Right cardiac atrium (tissue), 5 donors: ENCODE results near the gene AJAP1. TPM values are rescaled to one million over a fixed set of nuclear protein-coding genes. Genes with fewer than 3 reads are reported as not detected.
A peak's percentile ranks its signal among the peaks of the same experiment; 100 is the strongest.

Experiments
- ATAC-seq, 2 donors: fragments of 200-7000 bp; cut with Tn5 transposase; one replicate each; pipeline versions ENCODE4 v1.8.0 to v1.9.1; 2020; ENCODE audit warnings: moderate library complexity in 2 of 2, mild to moderate bottlenecking in 1 of 2
- DNase-seq, 3 donors: peaks; one replicate each; pipeline ENCODE4 v3.0.0-alpha.2; 2020
- H3K27ac ChIP-seq: one replicate; pipeline ENCODE4 v1.5.1; 2013; ENCODE audit warnings: mild to moderate bottlenecking, low read length, control low read depth, moderate library complexity
- H3K27me3 ChIP-seq: one replicate; pipeline ENCODE4 v1.6.1; 2013; ENCODE audit not compliant: control insufficient read depth, insufficient read depth
- H3K4me1 ChIP-seq: one replicate; pipeline ENCODE4 v1.6.1; 2013; ENCODE audit warnings: low read length; ENCODE audit not compliant: control insufficient read depth, insufficient read depth
- H3K4me3 ChIP-seq: one replicate; pipeline ENCODE4 v1.5.1; 2013; ENCODE audit warnings: low read length, control low read depth
- H3K9me3 ChIP-seq: one replicate; pipeline ENCODE4 v1.6.1; 2013; ENCODE audit warnings: low read length; ENCODE audit not compliant: control insufficient read depth
- WGBS: extraction: QIAGEN DNeasy Blood & Tissue Kit; methylation state at CpG from one replicate; pipeline ENCODE4 v1.1.7; 2013; 5-methylcytosine and 5-hydroxymethylcytosine counted together
- intact Hi-C, 4 donors: fragments of 100-400 bp; cut with DNase I; formaldehyde crosslinking; loops; one replicate each; pipeline versions ENCODE4 v1.11.0 to v1.14.0; 2022 to 2023
- polyA plus RNA-seq: library from polyadenylated mRNA; stranded (reverse); fragments of 200-250 nt; gene quantifications from one replicate; pipeline ENCODE4 v1.2.3, GENCODE V29; 2013
- total RNA-seq, 4 donors: library from RNA; stranded (reverse); fragmentation: NEBNext Ultra II Directional; extraction: Animal tissue kit (Norgen Biotek cat#: 25700); gene quantifications; one replicate each; pipeline ENCODE4 v1.2.1, GENCODE V29; 2021
- donor health status: healthy with polysubstance abuse.
- donor health status: DM: no; HTN: yes; CAD: no.
- donor health status: DM: no; HTN: no; CAD: no.
- donor health status: DM: no; HTN: yes; CAD: no; lungs with severe emphysema.
- donor health status: DM: yes; HTN: yes; CAD: no.

The AJAP1 gene
- total and polyA plus RNA-seq, 5 donors = 0.02 to 0.18 (median 0.06) TPM

GRCh38 chr1:4702932-4703331 is 48.5 kb downstream of the AJAP1 start:
- intact Hi-C loops = no loop called here
- Histone ChIP-seq H3K9me3 (no peaks in the 10 kb centered on the region), H3K4me1 (no peaks in the 10 kb centered on the region), H3K4me3 (no peak overlapping the region), H3K27me3 (no peaks in the 10 kb centered on the region), H3K27ac (no peak overlapping the region)
- DNase-seq (peak in 1 of 3 donors; percentile 12), ATAC-seq (no peak)
- WGBS = 90% methylated on average over 16 of the region's 16 CpGs

GRCh38 chr1:4703646-4704045 is 49.2 kb downstream of the AJAP1 start:
- ATAC-seq (no peak), DNase-seq (peak in 1 of 3 donors; percentile 30)
- intact Hi-C loops = no loop called here
- no peak overlapping the region for H3K4me3 ChIP-seq
- H3K27me3 ChIP-seq = no peaks in the 10 kb centered on the region
- no peaks in the 10 kb centered on the region for H3K4me1 ChIP-seq
- no peaks in the 10 kb centered on the region for H3K9me3 ChIP-seq
- WGBS = 70% methylated on average over 6 of the region's 6 CpGs
- H3K27ac ChIP-seq = no peak overlapping the region

DNA sequence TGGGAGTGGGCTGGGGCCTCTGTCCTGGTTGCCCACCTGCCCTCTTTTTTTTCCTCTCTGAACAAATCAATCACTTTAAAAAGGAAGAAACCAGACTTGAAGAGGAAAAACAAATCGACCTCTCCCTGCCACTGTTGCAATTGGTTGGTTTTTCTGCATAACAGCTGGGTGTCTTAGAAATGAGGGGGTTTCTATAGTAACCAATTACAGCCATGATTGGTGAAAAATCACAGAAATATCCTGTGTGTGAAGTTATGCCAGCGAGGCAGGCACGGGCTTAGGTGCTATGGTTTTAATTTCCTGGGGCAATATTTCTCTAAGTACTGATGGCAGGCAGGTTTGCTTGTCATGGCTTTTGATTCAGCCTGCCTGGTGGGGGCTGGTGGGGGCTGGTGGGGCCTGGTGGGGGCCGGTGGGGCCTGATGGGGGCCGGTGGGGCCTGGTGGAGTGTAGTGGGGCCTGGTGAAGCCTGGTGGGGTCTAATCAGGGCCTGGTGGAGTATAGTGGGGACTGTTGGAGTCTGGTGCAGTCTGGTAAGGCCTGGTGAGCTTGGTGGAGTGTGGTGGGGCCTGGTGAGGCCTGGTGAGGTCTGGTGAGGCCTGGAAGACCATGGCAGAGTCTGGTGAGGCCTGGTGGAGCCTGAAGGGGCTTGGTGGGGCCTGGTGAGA is 54.6 kb downstream of the AJAP1 start:
- intact Hi-C loops = no loop called here
- H3K27me3 ChIP-seq = no peaks in the 10 kb centered on the region
- ATAC-seq (no peak), DNase-seq (peak in 1 of 3 donors; percentile 2)
- H3K4me3 ChIP-seq = no peak overlapping the region
- WGBS = 73% methylated on average over 5 of the region's 5 CpGs
- H3K9me3 ChIP-seq = no peaks in the 10 kb centered on the region
- H3K27ac ChIP-seq = no peak overlapping the region
- no peaks in the 10 kb centered on the region for H3K4me1 ChIP-seq

- H3K4me1 ChIP-seq = no peaks in the 10 kb centered on the region
- DNase-seq = no peak
- intact Hi-C loops = no loop called here
- no peaks in the 10 kb centered on the region for H3K9me3 ChIP-seq
- no peak overlapping the region for H3K27ac ChIP-seq
- WGBS = 89% methylated on average over 5 of the region's 5 CpGs
- ATAC-seq = no peak
- no peak overlapping the region for H3K4me3 ChIP-seq
- no peaks in the 10 kb centered on the region for H3K27me3 ChIP-seq
These were observed 55.2 kb downstream of the AJAP1 start for GRCh38 chr1:4709641-4710040.

DNA sequence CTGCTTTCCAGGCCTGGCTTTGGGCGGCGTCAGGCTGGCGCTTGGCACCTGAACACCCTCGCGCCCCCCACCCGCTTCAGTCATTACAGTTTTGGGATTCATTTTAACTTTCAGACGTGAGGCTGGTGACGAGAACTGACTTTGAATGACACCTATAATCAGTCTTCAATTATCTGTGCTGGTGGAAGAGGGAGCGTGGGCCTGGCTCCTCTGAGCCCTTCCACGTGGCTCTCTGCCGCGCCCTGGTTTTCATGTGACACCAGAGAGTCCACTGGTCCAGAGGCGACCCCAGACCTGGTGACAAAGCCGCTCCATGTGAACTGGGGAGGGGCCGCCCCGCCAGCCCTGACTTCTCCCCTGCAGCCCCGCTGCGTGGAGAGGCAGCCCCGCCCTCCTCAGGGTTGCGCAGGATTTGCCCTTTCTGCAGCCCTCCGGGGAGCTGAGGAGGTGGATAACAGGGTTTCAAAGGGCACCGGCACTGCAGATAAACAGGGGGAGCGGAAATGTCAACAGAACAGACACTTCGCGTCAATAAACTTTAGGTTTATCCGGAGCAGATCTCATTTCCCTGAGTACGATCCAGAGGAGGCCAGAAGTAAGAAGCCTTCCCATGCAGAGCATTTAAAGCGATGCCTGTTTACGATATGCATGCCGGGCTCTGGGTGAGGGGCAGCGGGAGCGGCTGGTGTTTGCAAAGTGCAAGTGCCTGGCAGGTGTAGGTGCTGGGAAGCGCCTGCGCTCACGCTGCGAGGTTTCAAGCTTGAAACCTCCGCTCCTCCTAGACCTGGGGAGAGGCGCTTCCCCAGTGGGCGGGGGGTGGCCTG is 56.4 kb downstream of the AJAP1 start:
- H3K4me1 ChIP-seq = no peaks in the 10 kb centered on the region
- DNase-seq (peak in 1 of 3 donors; percentile 26), ATAC-seq (no peak)
- H3K27ac ChIP-seq = no peak overlapping the region
- no peaks in the 10 kb centered on the region for H3K9me3 ChIP-seq
- intact Hi-C loops = no loop called here
- no peaks in the 10 kb centered on the region for H3K27me3 ChIP-seq
- H3K4me3 ChIP-seq = no peak overlapping the region
- 23% methylated on average over 39 of the region's 39 CpGs for WGBS

DNA sequence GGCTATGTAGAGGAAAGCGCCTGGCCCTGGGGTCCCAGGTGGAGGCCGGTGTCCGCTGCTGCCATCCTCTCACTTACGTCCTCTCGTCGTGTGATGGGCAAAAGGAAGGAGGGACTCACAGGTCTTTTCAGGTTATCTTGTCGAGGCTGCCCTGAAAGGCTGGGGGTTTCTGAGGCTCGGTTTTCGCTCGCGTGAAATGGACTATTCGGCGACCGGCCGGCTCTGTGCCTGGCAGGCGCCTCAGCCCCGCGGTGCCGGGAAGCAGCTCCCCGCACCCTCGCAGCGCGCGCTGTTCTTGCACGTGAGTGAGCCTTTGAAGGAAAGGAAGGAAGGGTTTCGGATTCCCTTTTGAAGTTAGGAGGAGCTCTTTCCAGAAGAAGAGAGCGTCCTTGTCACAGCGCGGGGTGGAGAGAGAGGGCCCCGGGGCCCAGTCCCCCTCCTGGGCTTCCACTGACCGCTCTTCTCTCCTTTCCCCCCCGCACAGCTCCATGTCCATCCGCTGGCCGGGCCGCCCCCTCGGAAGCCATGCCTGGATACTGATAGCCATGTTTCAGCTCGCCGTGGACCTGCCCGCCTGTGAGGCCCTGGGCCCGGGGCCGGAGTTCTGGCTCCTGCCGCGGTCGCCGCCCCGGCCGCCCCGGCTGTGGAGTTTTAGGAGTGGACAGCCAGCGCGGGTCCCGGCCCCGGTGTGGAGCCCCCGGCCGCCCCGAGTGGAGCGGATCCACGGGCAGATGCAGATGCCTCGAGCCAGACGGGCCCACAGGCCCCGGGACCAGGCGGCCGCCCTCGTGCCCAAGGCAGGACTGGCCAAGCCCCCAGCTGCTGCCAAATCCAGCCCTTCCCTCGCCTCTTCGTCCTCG is 57.2 kb downstream of the AJAP1 start:
- no peak overlapping the region for H3K27ac ChIP-seq
- intact Hi-C loops = no loop called here
- H3K4me1 ChIP-seq = no peaks in the 10 kb centered on the region
- no peaks in the 10 kb centered on the region for H3K27me3 ChIP-seq
- H3K9me3 ChIP-seq = no peaks in the 10 kb centered on the region
- WGBS = 53% methylated on average over 66 of the region's 66 CpGs
- DNase-seq (peak in 1 of 3 donors; percentile 40), ATAC-seq (no peak)
- H3K4me3 ChIP-seq = no peak overlapping the region

DNA sequence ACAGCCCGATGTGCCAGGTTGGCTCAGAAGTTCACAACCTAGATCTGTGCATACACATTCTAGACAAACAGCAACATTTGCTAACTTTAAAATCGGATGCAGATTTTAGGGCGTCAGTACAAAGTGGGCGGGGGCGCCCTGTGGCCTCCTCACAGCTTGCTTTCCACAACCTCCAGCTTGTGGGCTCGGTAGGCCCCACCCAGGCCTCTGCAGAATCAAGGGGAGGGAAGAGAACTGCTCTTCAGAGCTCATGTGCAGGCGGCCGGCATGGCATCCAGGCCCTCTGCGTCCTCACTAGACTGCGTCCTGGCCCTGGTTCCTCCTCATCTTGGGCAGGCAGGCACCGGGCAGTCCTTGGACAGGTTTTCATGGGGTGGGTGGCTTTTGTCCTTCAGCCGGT is 59.3 kb downstream of the AJAP1 start:
- Histone ChIP-seq H3K27ac (no peak overlapping the region), H3K4me1 (no peaks in the 10 kb centered on the region), H3K9me3 (no peaks in the 10 kb centered on the region), H3K27me3 (no peaks in the 10 kb centered on the region), H3K4me3 (no peak overlapping the region)
- 85% methylated on average over 12 of the region's 12 CpGs for WGBS
- intact Hi-C loops = no loop called here
- DNase-seq (peak in 1 of 3 donors; percentile 5), ATAC-seq (no peak)

DNA sequence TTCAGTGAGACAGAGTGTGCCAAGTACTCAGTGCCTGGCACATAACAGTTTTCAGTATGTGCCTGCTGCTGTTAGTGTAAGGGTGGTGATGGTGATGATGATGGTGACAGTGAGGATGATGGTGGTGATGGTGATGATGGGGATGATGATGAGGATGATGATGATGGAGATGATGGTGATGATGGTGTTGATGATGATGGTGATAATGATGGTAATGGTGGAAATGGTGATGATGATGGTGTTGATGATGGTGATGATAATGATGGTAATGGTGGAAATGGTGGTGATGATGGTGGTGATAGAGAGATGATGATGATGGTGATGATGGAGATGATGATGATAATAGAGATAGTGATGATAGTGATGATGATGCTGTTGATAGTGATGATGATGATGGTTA is 62.0 kb downstream of the AJAP1 start:
- no peaks in the 10 kb centered on the region for H3K27me3 ChIP-seq
- intact Hi-C loops = no loop called here
- H3K9me3 ChIP-seq = no peaks in the 10 kb centered on the region
- ATAC-seq (no peak), DNase-seq (no peak)
- no peak overlapping the region for H3K4me3 ChIP-seq
- no peak overlapping the region for H3K27ac ChIP-seq
- H3K4me1 ChIP-seq = no peaks in the 10 kb centered on the region

- ATAC-seq (no peak), DNase-seq (no peak)
- H3K27me3 ChIP-seq = no peaks in the 10 kb centered on the region
- no peaks in the 10 kb centered on the region for H3K9me3 ChIP-seq
- H3K27ac ChIP-seq = no peak overlapping the region
- H3K4me3 ChIP-seq = no peak overlapping the region
- intact Hi-C loops = no loop called here
- 62% methylated on average over 5 of the region's 5 CpGs for WGBS
- H3K4me1 ChIP-seq = no peaks in the 10 kb centered on the region
These were observed 63.7 kb downstream of the AJAP1 start for GRCh38 chr1:4718071-4718470.

GRCh38 chr1:4723106-4723505 is 68.7 kb downstream of the AJAP1 start:
- 54% methylated on average over 10 of the region's 10 CpGs for WGBS
- H3K4me1 ChIP-seq = no peaks in the 10 kb centered on the region
- no peaks in the 10 kb centered on the region for H3K9me3 ChIP-seq
- H3K4me3 ChIP-seq = no peak overlapping the region
- no peaks in the 10 kb centered on the region for H3K27me3 ChIP-seq
- intact Hi-C loops = no loop called here
- ATAC-seq = no peak
- no peak overlapping the region for H3K27ac ChIP-seq
- DNase-seq = peak in 1 of 3 donors; percentile 62

GRCh38 chr1:4724001-4724400 is 69.6 kb downstream of the AJAP1 start:
- Histone ChIP-seq H3K9me3 (no peaks in the 10 kb centered on the region), H3K27ac (no peak overlapping the region), H3K27me3 (no peaks in the 10 kb centered on the region), H3K4me3 (no peak overlapping the region), H3K4me1 (no peaks in the 10 kb centered on the region)
- no peak for ATAC-seq
- DNase-seq = peak in 1 of 3 donors; percentile 13
- 90% methylated on average over 12 of the region's 12 CpGs for WGBS
- intact Hi-C loops = no loop called here
